Measurements from ENCODE around the gene DCAF5. TPM values are rescaled to one million over a fixed set of nuclear protein-coding genes. Genes with fewer than 3 reads are reported as not detected.
"Not testable (repeated sequence)": the region's sequence is repeated elsewhere in the genome, so short reads cannot be mapped to it uniquely, and the experiment has no call there.

The DCAF5 gene
- total RNA-seq, 1 donor from 2014 or later = 31.9 TPM

DNA sequence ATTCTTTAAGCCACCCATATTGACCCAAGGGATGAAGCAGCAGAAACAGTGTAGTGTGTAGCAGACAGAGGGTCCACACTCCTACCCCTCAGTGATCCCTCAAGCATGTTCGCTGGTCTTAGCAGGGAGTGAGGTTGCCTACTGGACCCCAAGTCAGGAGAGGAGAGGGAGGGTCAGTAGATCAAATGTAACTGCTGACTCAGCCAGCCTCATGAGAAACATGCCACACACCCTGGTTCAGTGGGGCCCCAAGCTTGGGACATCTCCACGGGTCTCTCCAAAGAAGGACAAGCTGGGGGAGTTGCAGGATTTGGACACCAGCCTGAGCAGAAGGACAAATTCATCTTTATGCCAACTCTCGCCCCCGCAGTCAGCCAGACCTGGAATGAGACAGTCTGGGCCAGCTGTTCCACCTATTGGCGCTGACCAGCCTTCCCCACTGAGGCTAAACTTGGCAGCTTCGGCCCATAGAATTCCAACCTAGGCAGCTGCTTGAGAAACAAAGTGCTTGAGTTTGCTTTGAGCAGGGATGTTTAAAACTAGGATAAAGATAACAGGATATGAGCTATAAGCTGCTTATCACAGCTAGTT lies 107.9 kb downstream of the DCAF5 start:
- peak; percentile 56 for DNase-seq (ENCODE audit: low spot score)
- peak; percentile 23 for ATAC-seq

DNA sequence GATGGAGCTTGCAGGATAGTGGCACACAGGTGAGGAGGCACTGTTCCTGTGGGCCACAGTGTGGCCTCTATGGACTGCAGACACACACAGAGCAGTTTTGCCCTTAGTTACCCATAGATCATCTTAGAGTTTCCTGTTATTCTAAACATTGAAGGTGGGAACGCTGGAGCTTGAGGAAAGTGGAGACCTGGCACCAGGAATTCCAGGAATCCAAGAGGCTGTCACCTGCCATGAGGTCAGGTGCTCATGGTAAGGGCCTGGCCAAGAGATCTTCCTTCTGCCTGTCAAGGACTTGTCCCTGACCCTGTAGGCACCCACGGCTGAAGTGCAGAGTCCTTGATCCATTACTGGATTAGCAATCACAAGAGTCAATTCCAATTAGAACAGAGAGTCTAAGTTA lies 108.6 kb downstream of the DCAF5 start:
- ATAC-seq (no peak), DNase-seq (ENCODE audit: low spot score) (no peak)

GRCh38 chr14:69043596-69044260 lies 109.2 kb downstream of the DCAF5 start:
- ATAC-seq = no peak
- no peak for DNase-seq (ENCODE audit: low spot score)

DNA sequence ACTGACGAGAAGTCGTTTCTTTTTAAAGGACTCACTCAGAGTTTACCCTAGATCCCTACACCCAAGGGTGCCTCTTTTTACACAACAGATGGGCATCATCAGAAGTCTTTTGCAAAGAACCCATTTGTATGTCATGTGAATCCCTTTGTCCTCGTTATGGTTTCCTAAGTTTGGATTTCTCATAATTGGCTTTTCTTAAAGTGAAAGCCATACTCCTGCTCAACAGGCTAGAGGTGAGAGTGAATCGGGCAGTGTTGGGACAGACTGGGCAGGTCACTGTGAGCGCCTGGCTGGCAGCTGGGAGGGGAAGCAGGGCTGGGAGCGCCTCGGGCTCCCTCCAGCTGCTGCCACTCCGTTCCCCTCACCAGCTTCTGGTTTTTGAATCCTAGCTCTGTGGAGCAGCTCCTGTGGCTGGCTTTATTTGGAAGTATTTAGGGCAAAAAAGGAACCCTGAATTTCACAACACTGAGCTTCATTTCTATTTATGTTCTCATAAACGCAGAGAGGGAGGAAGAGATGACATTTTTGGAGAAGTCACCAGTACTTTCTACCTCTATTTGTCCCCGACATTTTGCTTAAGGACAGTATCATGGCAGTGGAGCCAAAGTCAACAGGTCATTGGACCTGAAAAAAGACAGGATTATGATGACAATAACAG lies 110.0 kb downstream of the DCAF5 start:
- DNase-seq (ENCODE audit: low spot score) (peak; percentile 71), ATAC-seq (peak; percentile 89)

GRCh38 chr14:69042299-69042698 lies 110.6 kb downstream of the DCAF5 start:
- DNase-seq (ENCODE audit: low spot score) = no peak
- ATAC-seq = no peak

DNA sequence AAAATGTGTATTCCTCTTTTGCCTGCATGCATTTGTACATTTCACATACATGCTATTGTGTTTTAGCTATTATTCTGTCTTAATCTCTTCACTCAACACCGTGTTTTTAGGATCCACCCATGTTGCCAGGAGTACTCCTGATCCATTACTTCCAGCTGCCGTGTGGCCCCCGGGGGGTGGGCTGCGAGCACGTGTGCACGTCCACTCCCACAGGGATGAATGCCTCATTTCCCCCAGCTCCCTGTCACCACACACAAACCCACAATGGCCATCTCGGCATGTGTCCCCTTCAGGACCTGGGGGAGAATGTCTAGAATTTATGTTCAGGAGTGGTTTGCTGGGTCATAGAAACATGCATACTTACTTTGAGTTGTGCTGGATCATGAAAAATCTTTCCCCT lies 111.1 kb downstream of the DCAF5 start:
- DNase-seq (ENCODE audit: low spot score) = no peak

DNA sequence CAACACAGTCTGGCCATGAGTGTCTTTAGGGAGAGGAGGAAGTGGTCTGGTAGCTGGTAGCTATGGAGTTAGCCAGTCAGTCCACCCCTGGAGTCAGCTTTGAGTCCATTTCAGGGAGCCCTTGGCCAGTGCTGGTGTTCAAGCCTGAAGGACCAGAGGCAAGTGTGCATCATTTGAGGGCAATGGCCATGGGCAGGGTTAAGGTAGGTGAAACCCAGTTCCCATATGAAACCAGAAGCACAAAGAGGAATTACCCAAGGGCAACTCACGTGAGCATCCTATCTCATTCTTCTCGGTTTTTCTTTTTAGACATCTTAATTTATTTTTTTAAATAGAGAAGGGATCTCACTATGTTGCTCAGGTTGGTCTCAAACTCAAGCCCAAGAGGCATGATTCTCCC lies 112.6 kb downstream of the DCAF5 start:
- ATAC-seq (no peak), DNase-seq (ENCODE audit: low spot score) (no peak)

More for the DNA sequence above, 111.1 kb downstream of the DCAF5 start:
- no peak for ATAC-seq

DNA sequence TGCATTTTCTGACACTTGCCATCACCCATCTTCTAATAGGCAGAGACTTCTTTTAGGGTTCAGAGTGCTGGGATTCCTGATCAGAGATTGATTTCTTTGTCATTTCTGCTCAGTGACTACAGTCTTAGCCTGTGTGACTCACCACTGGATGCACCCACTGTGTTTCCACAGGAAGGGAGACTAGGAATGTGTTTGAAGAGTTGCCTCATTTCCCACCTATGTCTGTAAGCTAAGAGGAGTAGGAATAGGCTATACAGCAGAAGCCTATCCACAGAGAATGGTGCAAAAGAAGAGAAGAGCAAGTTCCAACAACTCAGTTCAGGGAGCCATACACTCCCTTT lies 113.7 kb downstream of the DCAF5 start:
- ATAC-seq (no peak), DNase-seq (ENCODE audit: low spot score) (no peak)

- DNase-seq (ENCODE audit: low spot score) (no peak), ATAC-seq (no peak)
These were observed 114.2 kb downstream of the DCAF5 start for GRCh38 chr14:69038455-69039287.

GRCh38 chr14:69037790-69038454 lies 115.0 kb downstream of the DCAF5 start:
- DNase-seq (ENCODE audit: low spot score) (no peak), ATAC-seq (no peak)

DNA sequence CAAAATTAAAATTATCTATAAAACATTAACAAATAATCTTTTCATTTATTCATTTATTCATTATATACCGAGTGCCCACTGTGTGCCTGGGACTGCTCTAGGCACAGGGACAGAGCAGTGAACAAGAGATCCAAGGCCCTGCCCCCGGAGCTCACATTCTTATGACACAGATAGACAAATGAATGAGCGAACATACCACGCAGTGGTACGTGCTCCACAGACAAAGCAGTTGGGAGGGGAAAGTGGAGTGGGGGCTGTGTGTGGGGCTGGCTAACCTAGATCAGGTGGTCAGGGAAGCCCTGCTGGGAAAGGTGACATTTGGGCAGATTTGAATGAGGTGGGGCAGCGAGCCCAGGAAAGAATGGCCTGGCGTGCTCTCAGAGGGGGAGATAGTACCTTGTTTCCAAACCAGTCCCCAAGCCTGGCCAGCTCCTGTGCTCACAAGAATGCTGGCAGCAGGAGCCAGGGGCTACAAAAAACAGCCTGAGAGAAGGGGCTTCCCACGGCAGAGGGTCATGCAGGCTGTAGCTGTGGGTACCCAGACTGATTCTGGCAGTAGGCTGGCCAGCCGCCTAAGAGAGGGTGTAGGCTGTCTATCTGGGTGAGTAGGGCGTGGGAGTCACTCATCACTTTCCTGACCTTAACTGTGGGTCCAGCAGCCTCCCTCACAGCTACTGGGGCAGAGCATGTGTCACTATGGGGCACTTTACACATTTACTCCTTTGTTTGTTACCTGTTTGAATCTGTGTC lies 116.0 kb downstream of the DCAF5 start:
- no peak for ATAC-seq
- DNase-seq (ENCODE audit: low spot score) = no peak

- no peak for DNase-seq (ENCODE audit: low spot score)
- no peak for ATAC-seq
These were observed 118.2 kb downstream of the DCAF5 start for GRCh38 chr14:69034612-69035262.

- no peak for DNase-seq (ENCODE audit: low spot score)
- no peak for ATAC-seq
These were observed 125.5 kb downstream of the DCAF5 start for GRCh38 chr14:69027242-69027913.

- ATAC-seq (no peak), DNase-seq (ENCODE audit: low spot score) (no peak)
These were observed 129.9 kb downstream of the DCAF5 start for GRCh38 chr14:69023035-69023434.

DNA sequence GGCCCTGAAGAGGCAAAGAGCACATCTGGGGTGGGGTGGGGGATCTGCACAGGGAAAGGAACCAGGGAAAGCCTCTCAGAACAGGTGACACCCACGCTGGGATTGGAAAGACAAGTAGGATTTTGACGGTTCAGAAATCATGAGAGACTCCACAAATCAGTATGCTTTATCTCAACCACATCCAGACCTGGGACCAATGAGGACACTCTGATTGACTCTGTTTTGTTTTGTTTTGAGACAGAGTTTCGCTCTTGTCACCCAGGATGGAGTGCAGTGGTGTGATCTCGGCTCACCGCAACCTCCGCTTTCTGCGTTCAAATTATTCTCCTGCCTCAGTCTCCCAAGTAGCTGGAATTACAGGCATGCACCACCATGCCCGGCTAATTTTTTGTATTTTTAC lies 130.8 kb downstream of the DCAF5 start:
- DNase-seq (ENCODE audit: low spot score); ATAC-seq: not testable (repeated sequence)

GRCh38 chr14:69017706-69018105 lies 135.2 kb downstream of the DCAF5 start:
- no peak for ATAC-seq
- no peak for DNase-seq (ENCODE audit: low spot score)

- ATAC-seq (no peak), DNase-seq (ENCODE audit: low spot score) (no peak)
These were observed 138.1 kb downstream of the DCAF5 start for GRCh38 chr14:69014829-69015259.

DNA sequence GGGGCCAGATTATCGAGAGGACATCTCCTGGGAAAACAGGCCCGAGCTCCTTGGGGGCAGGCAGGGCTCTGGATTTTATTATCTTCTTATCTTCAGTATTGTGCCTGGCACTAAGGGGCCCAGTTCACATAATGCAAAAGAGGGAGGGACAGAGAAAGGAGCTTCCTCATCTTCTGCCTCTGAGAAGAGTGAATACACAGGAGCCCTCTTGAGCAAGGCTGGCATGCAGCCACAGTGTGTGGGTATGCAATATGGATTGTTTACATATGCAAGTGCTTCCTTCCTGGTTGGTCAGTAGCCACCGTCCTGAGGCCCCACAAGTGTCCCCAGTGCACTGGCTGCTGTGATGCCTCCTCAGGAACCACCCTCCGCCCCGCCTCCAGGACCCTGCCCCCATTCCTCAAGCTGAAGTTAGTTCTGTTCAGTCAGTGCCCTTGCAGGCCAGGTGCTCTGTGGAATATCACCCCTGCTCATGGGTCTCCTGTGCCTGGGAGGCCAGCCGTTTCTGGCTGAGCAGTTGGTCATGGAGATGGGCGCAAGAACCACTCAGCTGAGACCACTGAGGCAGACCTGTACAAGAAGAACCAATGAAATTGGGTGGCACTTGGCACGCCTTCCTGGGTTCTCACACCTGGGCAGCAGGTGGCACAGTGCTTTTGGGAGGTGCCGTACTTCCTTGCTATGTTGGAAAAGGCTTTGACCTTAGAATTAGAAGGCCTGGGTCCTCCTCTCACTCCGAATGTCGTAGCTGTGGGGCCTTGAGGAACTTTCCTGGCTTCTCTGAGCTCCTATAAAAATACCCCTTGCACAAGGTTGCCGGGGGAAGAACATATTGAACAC lies 138.8 kb downstream of the DCAF5 start:
- DNase-seq (ENCODE audit: low spot score) (peak; percentile 60), ATAC-seq (peak; percentile 67)

Data from left lobe of liver (tissue), 2 donors.